ENCODE data around the gene GRK2. TPM values are rescaled to one million over a fixed set of nuclear protein-coding genes. Genes with fewer than 3 reads are reported as not detected.

GRK2 gene
- total RNA-seq, 2 donors from 2014 or later, result 58.0 to 61.7 TPM

GRCh38 chr11:67278939-67279588, 12.8 kb downstream of the GRK2 start:
- WGBS, 2 experiments (ENCODE audit: insufficient coverage in 1 of 2, insufficient read length in 1 of 2), result 90 to 95% methylated on average over 2 to 14 of the region's 14 CpGs
- Histone ChIP-seq H3K36me3 (ENCODE audit: control insufficient read depth, insufficient read depth, low read length) (peaks cover 23% of the 10 kb centered on the region), H3K4me1 (ENCODE audit: control insufficient read depth, insufficient read depth, low read length) (no peaks in the 10 kb centered on the region), H3K4me3 (ENCODE audit: low read length) (no peak overlapping the region), H3K27ac (ENCODE audit: low read depth, low read length) (no peak overlapping the region), H3K9ac (ENCODE audit: extremely low read depth, low read length, poor library complexity, severe bottlenecking) (no peak overlapping the region), H3K27me3 (ENCODE audit: control insufficient read depth, insufficient read depth, low read length, poor library complexity, severe bottlenecking) (no peaks in the 10 kb centered on the region), H3K9me3 (ENCODE audit: control insufficient read depth, low read length) (no peaks in the 10 kb centered on the region)
- H3K4me3 Mint-ChIP-seq, result no peak overlapping the region
- H3K9me3 Mint-ChIP-seq, result no peaks in the 10 kb centered on the region
- DNase-seq, result no peak
- no peaks in the 10 kb centered on the region for H3K27me3 Mint-ChIP-seq (ENCODE audit: insufficient read depth)
- no peak overlapping the region for H3K27ac Mint-ChIP-seq
- TF ChIP-seq CTCF (conservative IDR thresholded peaks at IDR 0.05), result no peak
- H3K36me3 Mint-ChIP-seq (ENCODE audit: low read depth), result peaks cover 38% of the 10 kb centered on the region
- peaks cover 3% of the 10 kb centered on the region for H3K4me1 Mint-ChIP-seq

DNA sequence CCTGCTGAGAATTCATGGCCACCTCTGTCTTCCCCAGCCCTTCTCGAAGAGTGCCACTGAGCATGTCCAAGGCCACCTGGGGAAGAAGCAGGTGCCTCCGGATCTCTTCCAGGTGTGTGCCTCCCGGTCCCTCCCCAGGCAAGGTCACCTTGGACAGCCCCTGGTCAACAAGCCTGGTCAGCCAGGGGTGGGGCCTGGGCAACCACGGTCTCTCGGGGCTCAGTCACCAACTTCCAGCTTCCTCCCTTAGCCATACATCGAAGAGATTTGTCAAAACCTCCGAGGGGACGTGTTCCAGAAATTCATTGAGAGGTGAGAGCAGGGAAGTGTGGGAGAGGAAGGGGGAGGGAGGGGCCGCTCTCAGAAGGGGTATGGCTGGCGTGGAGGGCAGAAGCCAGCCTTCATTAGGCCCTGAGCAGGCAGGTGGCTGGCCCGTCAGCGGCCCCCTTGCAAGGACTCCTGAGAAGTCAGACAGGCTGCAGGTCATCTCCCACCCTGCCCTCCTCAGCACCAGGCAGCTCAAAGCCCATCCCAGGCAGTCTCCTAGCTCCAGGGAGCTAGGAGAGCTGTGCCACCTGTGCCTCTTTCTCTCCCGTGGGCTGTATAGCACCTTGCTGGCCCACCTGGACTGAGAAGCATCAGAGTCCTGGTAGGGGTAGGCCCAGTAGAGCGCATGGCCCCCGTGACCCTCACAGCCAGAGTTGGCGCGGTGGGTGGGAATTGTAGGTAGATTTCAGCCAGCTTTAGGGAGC, 13.5 kb downstream of the GRK2 start:
- H3K27ac ChIP-seq (ENCODE audit: low read depth, low read length), result no peak overlapping the region
- H3K9me3 Mint-ChIP-seq, result no peaks in the 10 kb centered on the region
- H3K36me3 ChIP-seq (ENCODE audit: control insufficient read depth, insufficient read depth, low read length), result peaks cover 23% of the 10 kb centered on the region
- 94 to 97% methylated on average over 9 to 17 of the region's 17 CpGs for WGBS, 2 experiments (ENCODE audit: insufficient coverage in 1 of 2, insufficient read length in 1 of 2)
- no peaks in the 10 kb centered on the region for H3K27me3 Mint-ChIP-seq (ENCODE audit: insufficient read depth)
- no peaks in the 10 kb centered on the region for H3K9me3 ChIP-seq (ENCODE audit: control insufficient read depth, low read length)
- no peak overlapping the region for H3K4me3 Mint-ChIP-seq
- H3K4me3 ChIP-seq (ENCODE audit: low read length), result no peak overlapping the region
- no peaks in the 10 kb centered on the region for H3K27me3 ChIP-seq (ENCODE audit: control insufficient read depth, insufficient read depth, low read length, poor library complexity, severe bottlenecking)
- H3K27ac Mint-ChIP-seq, result no peak overlapping the region
- H3K4me1 ChIP-seq (ENCODE audit: control insufficient read depth, insufficient read depth, low read length), result no peaks in the 10 kb centered on the region
- peaks cover 3% of the 10 kb centered on the region for H3K4me1 Mint-ChIP-seq
- no peak overlapping the region for H3K9ac ChIP-seq (ENCODE audit: extremely low read depth, low read length, poor library complexity, severe bottlenecking)
- H3K36me3 Mint-ChIP-seq (ENCODE audit: low read depth), result peaks cover 38% of the 10 kb centered on the region
- no peak for TF ChIP-seq CTCF (conservative IDR thresholded peaks at IDR 0.05)
- DNase-seq, result no peak

DNA sequence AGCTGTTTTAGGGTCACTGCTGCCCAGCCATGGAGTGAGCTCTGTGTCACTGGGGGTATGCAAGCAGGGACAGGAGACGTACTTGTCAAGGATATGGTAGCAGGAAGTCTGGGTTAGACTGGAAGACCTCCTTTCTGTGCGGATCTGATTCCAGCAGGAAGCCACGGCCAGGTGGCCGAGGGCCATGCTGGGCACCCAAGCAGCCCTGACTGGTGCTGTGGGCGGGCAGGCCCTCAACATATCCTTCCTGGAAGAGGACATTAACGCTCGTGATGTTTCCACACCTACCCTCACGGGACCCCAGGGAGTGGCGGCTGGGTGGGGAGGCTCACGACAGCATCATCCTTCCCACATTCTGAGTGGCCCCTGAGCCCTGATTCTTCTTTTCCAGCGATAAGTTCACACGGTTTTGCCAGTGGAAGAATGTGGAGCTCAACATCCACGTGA, 14.1 kb downstream of the GRK2 start:
- TF ChIP-seq CTCF (conservative IDR thresholded peaks at IDR 0.05), result no peak
- Mint-ChIP-seq H3K9me3 (no peaks in the 10 kb centered on the region), H3K27me3 (ENCODE audit: insufficient read depth) (no peaks in the 10 kb centered on the region), H3K27ac (no peak overlapping the region), H3K4me1 (peaks cover 3% of the 10 kb centered on the region), H3K4me3 (no peak overlapping the region), H3K36me3 (ENCODE audit: low read depth) (peaks cover 42% of the 10 kb centered on the region)
- Histone ChIP-seq H3K4me1 (ENCODE audit: control insufficient read depth, insufficient read depth, low read length) (no peaks in the 10 kb centered on the region), H3K4me3 (ENCODE audit: low read length) (no peak overlapping the region), H3K27me3 (ENCODE audit: control insufficient read depth, insufficient read depth, low read length, poor library complexity, severe bottlenecking) (no peaks in the 10 kb centered on the region), H3K9ac (ENCODE audit: extremely low read depth, low read length, poor library complexity, severe bottlenecking) (no peak overlapping the region), H3K9me3 (ENCODE audit: control insufficient read depth, low read length) (no peaks in the 10 kb centered on the region), H3K27ac (ENCODE audit: low read depth, low read length) (no peak overlapping the region), H3K36me3 (ENCODE audit: control insufficient read depth, insufficient read depth, low read length) (peaks cover 23% of the 10 kb centered on the region)
- WGBS, 2 experiments (ENCODE audit: insufficient coverage in 1 of 2, insufficient read length in 1 of 2), result 91 to 92% methylated on average over 8 to 13 of the region's 13 CpGs
- no peak for DNase-seq
